Psoas muscle (tissue), 8 donors: ENCODE data around the gene RBMS3. TPM values are rescaled to one million over a fixed set of nuclear protein-coding genes. Genes with fewer than 3 reads are reported as not detected.

ENCODE experiments used
- ATAC-seq, 4 donors: fragments of 200-7000 bp; cut with Tn5 transposase; one replicate each; pipeline ENCODE4 v1.9.1; 2020; ENCODE audit warnings: moderate library complexity in 3 of 4, mild to moderate bottlenecking in 2 of 4
- DNase-seq, 2 donors: peaks; one replicate each; pipeline ENCODE4 v3.0.0-alpha.2; 2020
- H3K27ac ChIP-seq: fragments of 200-600 bp; one replicate; pipeline ENCODE4 v1.8.0; 2022
- H3K27me3 ChIP-seq, 3 donors: fragments of 200-600 bp in 1 of 3; one replicate each; pipeline versions ENCODE4 v1.6.1 to v1.8.0; 2013 to 2022; ENCODE audit warnings: low read length in 2 of 3, mild to moderate bottlenecking in 2 of 3, moderate library complexity in 1 of 3; ENCODE audit not compliant: insufficient read depth in 3 of 3
- H3K36me3 ChIP-seq, 2 donors: fragments of 200-600 bp in 1 of 2; one replicate each; pipeline versions ENCODE4 v1.6.1 to v1.8.0; 2013 to 2022; ENCODE audit warnings: low read depth in 1 of 2, mild to moderate bottlenecking in 1 of 2, moderate library complexity in 1 of 2; ENCODE audit not compliant: insufficient read depth in 1 of 2
- H3K4me1 ChIP-seq: fragments of 200-600 bp; one replicate; pipeline ENCODE4 v1.8.0; 2022
- H3K4me3 ChIP-seq: fragments of 200-600 bp; one replicate; pipeline ENCODE4 v1.8.0; 2022; ENCODE audit warnings: mild to moderate bottlenecking
- H3K9me3 ChIP-seq: fragments of 200-600 bp; one replicate; pipeline ENCODE4 v1.8.0; 2022
- CTCF ChIP-seq: fragments of 200-600 bp; IDR thresholded peaks from one replicate; pipeline ENCODE4 v1.8.0; 2022; ENCODE audit warnings: antibody characterized with exemption
- WGBS, 3 donors: extraction: QIAGEN DNeasy Blood & Tissue Kit; methylation state at CpG; one replicate each; pipeline versions ENCODE4 v1.1.6 to v1.1.7; 2013; 5-methylcytosine and 5-hydroxymethylcytosine counted together
- intact Hi-C, 2 donors: fragments of 100-400 bp; cut with DNase I; formaldehyde crosslinking; loops; one replicate each; pipeline versions ENCODE4 v1.11.0 to v1.14.2; 2022
- polyA plus RNA-seq, 3 donors: library from polyadenylated mRNA; stranded (reverse); fragments of 200-250 nt; gene quantifications; one replicate each; pipeline ENCODE4 v1.2.3, GENCODE V29; 2013
- total RNA-seq, 4 donors: library from RNA; stranded (reverse); fragmentation: NEBNext Ultra II Directional in 2 of 4; extraction: Animal tissue kit (Norgen Biotek cat#: 25700) in 2 of 4; gene quantifications; one replicate each; pipeline versions ENCODE4 v1.2.1 to v1.2.4, GENCODE V29; 2021 to 2023
- donor health status: healthy with polysubstance abuse.
- donor health status: DM: no; HTN: no; CAD: no; lungs with moderate emphysema.
- donor health status: Bipolar disorder and iron deficiency.
- donor health status: healthy.
- donor health status: DM: yes; HTN: yes; CAD: no.
- donor health status: DM: no; HTN: no; CAD: no.
- donor health status: DM: no; HTN: no; CAD: no.
- donor health status: DM: yes; HTN: yes; CAD: no.

RBMS3 gene
- total and polyA plus RNA-seq, 7 donors, result 3.8 to 34.5 (median 23.5) TPM

- WGBS, 3 donors, result 42 to 58% (median 44%) methylated on average over 3 of the region's 3 CpGs
- intact Hi-C loops, result no loop called here
Measured at GRCh38 chr3:29695643-29696198, 414.9 kb downstream of the RBMS3 start.

GRCh38 chr3:29696311-29696710 is 415.4 kb downstream of the RBMS3 start:
- no peak for TF ChIP-seq CTCF
- peaks cover 34% of the 10 kb centered on the region for H3K4me1 ChIP-seq
- no peaks in the 10 kb centered on the region for H3K9me3 ChIP-seq
- ATAC-seq, result peak in 2 of 4 donors; percentile 42 to 59
- intact Hi-C loops, result no loop called here
- 64 to 74% (median 73%) methylated on average over 2 of the region's 2 CpGs for WGBS, 3 donors
- no peaks in the 10 kb centered on the region for H3K27me3 ChIP-seq
- H3K4me3 ChIP-seq, result no peak overlapping the region
- no peak for DNase-seq
- H3K27ac ChIP-seq, result no peak overlapping the region
- H3K36me3 ChIP-seq, result no peaks in the 10 kb centered on the region

More at GRCh38 chr3:29695643-29696198, 414.9 kb downstream of the RBMS3 start:
- DNase-seq (no peak), ATAC-seq (peak; percentile 31 to 80 (median 68))
- H3K4me1 ChIP-seq, result peaks cover 34% of the 10 kb centered on the region
- no peaks in the 10 kb centered on the region for H3K9me3 ChIP-seq
- H3K36me3 ChIP-seq, result no peaks in the 10 kb centered on the region
- H3K27me3 ChIP-seq, result no peaks in the 10 kb centered on the region
- H3K4me3 ChIP-seq, result no peak overlapping the region
- TF ChIP-seq CTCF, result no peak
- peak overlapping the region; percentile 44 for H3K27ac ChIP-seq

GRCh38 chr3:29697989-29698388 is 417.1 kb downstream of the RBMS3 start:
- 73 to 82% (median 79%) methylated on average over 2 of the region's 2 CpGs for WGBS, 3 donors
- ATAC-seq, result no peak
- Histone ChIP-seq H3K27me3 (no peaks in the 10 kb centered on the region), H3K27ac (no peak overlapping the region), H3K4me1 (peaks cover 34% of the 10 kb centered on the region), H3K36me3 (no peaks in the 10 kb centered on the region), H3K9me3 (peaks cover 2% of the 10 kb centered on the region), H3K4me3 (no peak overlapping the region)
- no peak for TF ChIP-seq CTCF
- no peak for DNase-seq
- intact Hi-C loops, result no loop called here

GRCh38 chr3:29700256-29700655 is 419.4 kb downstream of the RBMS3 start:
- intact Hi-C loops, result no loop called here
- Histone ChIP-seq H3K27me3 (no peaks in the 10 kb centered on the region), H3K4me1 (peaks cover 16% of the 10 kb centered on the region), H3K27ac (no peak overlapping the region), H3K36me3 (no peaks in the 10 kb centered on the region), H3K9me3 (peaks cover 10% of the 10 kb centered on the region), H3K4me3 (no peak overlapping the region)
- no peak for DNase-seq
- no peak for ATAC-seq
- WGBS, 3 donors, result 89 to 94% (median 93%) methylated on average over 2 of the region's 2 CpGs
- TF ChIP-seq CTCF, result no peak

GRCh38 chr3:29701326-29701983 is 420.6 kb downstream of the RBMS3 start:
- Histone ChIP-seq H3K36me3 (no peaks in the 10 kb centered on the region), H3K9me3 (peaks cover 10% of the 10 kb centered on the region), H3K4me1 (peaks cover 12% of the 10 kb centered on the region), H3K27ac (no peak overlapping the region), H3K4me3 (no peak overlapping the region), H3K27me3 (no peaks in the 10 kb centered on the region)
- 94 to 97% (median 97%) methylated on average over 37 to 41 of the region's 41 CpGs for WGBS, 3 donors
- intact Hi-C loops, result no loop called here
- ATAC-seq, result no peak
- DNase-seq, result no peak
- TF ChIP-seq CTCF, result no peak
